ENCODE data around the gene HS3ST1. TPM values are rescaled to one million over a fixed set of nuclear protein-coding genes. Genes with fewer than 3 reads are reported as not detected.

Gene HS3ST1
- total RNA-seq, 4 donors from 2014 or later: 5.0 to 14.1 (median 10.1) TPM

DNA sequence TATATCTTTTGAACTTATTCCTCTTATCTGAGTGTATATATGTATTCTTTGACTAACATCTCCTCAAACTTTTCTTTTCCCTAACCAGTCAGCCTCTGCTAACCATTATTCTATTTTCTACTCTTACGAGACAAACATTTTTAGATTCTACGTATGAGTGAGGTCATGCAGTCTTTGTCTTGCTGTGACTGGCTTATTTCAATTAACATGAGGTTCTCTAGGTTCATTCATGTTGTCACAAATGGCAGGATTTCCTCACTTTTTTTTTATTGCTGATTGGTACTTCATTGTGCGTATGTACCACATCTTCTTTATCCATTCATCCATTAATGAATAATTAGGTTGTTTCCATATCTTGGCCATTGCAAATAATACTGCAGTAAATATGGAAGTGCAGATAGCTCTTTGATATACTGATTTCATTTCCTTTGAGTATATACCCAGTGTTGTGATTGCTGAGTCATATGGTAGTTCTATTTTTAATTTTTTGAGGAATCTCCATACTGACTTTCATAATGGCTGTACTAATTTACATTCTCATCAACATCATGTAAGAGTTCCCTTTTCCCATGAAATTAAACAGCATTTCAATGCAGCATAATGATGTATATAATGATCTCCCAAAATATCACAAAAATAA, 80.1 kb downstream of the HS3ST1 start:
- Histone ChIP-seq H3K9me3 (no peaks in the 10 kb centered on the region), H3K36me3 (no peaks in the 10 kb centered on the region), H3K4me3 (no peak overlapping the region), H3K27ac (no peak overlapping the region), H3K4me1 (no peaks in the 10 kb centered on the region), H3K27me3 (no peaks in the 10 kb centered on the region)
- intact Hi-C loops (cut with DNase I; ENCODE audit: low total_unique reads): no loop called here
- TF ChIP-seq, protein P1, sequence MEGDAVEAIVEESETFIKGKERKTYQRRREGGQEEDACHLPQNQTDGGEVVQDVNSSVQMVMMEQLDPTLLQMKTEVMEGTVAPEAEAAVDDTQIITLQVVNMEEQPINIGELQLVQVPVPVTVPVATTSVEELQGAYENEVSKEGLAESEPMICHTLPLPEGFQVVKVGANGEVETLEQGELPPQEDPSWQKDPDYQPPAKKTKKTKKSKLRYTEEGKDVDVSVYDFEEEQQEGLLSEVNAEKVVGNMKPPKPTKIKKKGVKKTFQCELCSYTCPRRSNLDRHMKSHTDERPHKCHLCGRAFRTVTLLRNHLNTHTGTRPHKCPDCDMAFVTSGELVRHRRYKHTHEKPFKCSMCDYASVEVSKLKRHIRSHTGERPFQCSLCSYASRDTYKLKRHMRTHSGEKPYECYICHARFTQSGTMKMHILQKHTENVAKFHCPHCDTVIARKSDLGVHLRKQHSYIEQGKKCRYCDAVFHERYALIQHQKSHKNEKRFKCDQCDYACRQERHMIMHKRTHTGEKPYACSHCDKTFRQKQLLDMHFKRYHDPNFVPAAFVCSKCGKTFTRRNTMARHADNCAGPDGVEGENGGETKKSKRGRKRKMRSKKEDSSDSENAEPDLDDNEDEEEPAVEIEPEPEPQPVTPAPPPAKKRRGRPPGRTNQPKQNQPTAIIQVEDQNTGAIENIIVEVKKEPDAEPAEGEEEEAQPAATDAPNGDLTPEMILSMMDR (IDR thresholded peaks at IDR 0.05): no peak
- TF ChIP-seq POLR2A (IDR thresholded peaks at IDR 0.05): no peak
- DNase-seq: no peak

DNA sequence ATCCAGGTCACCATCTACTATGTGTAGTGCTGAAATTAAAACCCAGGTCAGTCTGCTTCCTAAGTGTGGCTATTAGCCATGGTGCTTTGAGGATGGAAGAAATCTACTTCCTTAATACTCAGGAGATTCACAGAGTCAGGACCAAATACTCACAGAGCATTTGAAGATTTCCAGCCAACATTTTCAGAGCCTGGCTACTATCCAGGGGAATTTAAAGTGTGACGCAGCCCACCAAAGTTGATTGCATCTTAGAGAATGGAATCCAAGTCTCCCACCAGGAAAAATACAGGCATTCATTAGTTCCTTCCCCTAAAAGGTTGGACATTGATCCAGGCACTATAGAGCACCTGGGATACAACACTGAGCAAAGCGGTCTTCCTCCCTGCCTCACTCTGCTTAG, 83.8 kb downstream of the HS3ST1 start:
- Histone ChIP-seq H3K4me3 (no peak overlapping the region), H3K4me1 (no peaks in the 10 kb centered on the region), H3K36me3 (no peaks in the 10 kb centered on the region), H3K27ac (no peak overlapping the region), H3K27me3 (no peaks in the 10 kb centered on the region), H3K9me3 (no peaks in the 10 kb centered on the region)
- no peak for DNase-seq
- TF ChIP-seq, protein P1 (IDR thresholded peaks at IDR 0.05): no peak
- no peak for TF ChIP-seq POLR2A (IDR thresholded peaks at IDR 0.05)
- intact Hi-C loops (cut with DNase I; ENCODE audit: low total_unique reads): no loop called here

DNA sequence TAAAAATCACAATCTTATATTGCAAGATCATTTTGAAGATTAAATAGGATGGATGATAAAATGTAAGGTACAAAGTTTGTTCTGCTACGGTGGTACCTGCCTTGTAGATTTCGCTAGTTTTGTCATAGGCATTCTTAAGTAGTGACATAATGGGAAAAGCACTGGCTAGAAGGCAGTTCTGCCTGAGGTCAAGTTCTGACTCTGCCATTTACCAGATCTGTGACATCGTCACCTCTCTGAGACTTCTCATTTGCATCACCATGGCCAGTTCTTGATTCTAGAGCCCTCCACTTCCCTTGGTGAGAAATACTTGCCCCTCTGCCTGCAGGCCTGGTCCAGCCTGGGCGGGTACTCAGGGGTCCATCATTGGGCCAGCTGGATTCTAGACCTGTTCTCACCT, 85.2 kb downstream of the HS3ST1 start:
- intact Hi-C loops (cut with DNase I; ENCODE audit: low total_unique reads): no loop called here
- no peak for TF ChIP-seq POLR2A (IDR thresholded peaks at IDR 0.05)
- TF ChIP-seq, protein P1 (IDR thresholded peaks at IDR 0.05): no peak
- no peaks in the 10 kb centered on the region for H3K9me3 ChIP-seq
- DNase-seq: no peak
- no peaks in the 10 kb centered on the region for H3K36me3 ChIP-seq
- H3K27ac ChIP-seq: no peak overlapping the region
- H3K27me3 ChIP-seq: no peaks in the 10 kb centered on the region
- H3K4me1 ChIP-seq: no peaks in the 10 kb centered on the region
- H3K4me3 ChIP-seq: no peak overlapping the region

MicroRNAs encoded within 50 kb of the gene (microRNA counts, 767-probe panel; counts per million panel counts)
- microRNA hsa-miR-572: 0 counts per million in 2 donors

Small RNAs within 50 kb of the gene (microRNA-seq; reads per million reads assigned to microRNA genes)
- gene MIR572 (ENCODE audit: borderline microRNAs expressed, borderline replicate concordance): not detected

Small RNAs within 50 kb of the gene (small RNA-seq; reads per million reads assigned to genes)
- gene MIR572: not detected
- gene RNA5SP156: not detected
